ENCODE data around the gene MISFA. TPM values are rescaled to one million over a fixed set of nuclear protein-coding genes. Genes with fewer than 3 reads are reported as not detected.

The MISFA gene
- total RNA-seq (2014; rRNA removed; shearing (Covaris generic)) (1.7 TPM in 1 of 2 replicates, not detected in the other), polyA plus RNA-seq (2016; fragmentation: Nextera tagmentation; extraction: Ambion mirVana) (5.1 and 7.9 TPM in 2 replicates)
- long read RNA-seq, partial matches to known transcripts = 0 of 2 reads
- long read RNA-seq, other reads (novel, unspliced or antisense) = 2 of 2 reads

- Histone ChIP-seq H3K27ac (ENCODE audit: low read depth) (no peak within 1 kb of the TSS), H3F3A (replicated peaks; ENCODE audit: low read depth) (no peaks in the 10 kb centered on the region), H3K9me2 (ENCODE audit: insufficient read depth) (no peaks in the 10 kb centered on the region), H3K79me2 (replicated peaks; ENCODE audit: insufficient read depth) (no peaks in the 10 kb centered on the region), H3K36me3 (ENCODE audit: insufficient read depth) (no peaks in the 10 kb centered on the region), H3K4me1 (ENCODE audit: insufficient read depth) (no peaks in the 10 kb centered on the region), H3K4me3 (no peak within 1 kb of the TSS), H3K27me3 (ENCODE audit: insufficient read depth) (no peaks in the 10 kb centered on the region), H3K4me2 (no peak within 1 kb of the TSS), H4K20me1 (replicated peaks; ENCODE audit: insufficient read depth) (no peaks in the 10 kb centered on the region; the same call in 1 of the 2 replicates), H2AFZ (no peak within 1 kb of the TSS)
- Mint-ChIP-seq H3K4me3 (no peak within 1 kb of the TSS), H3K27ac (no peak within 1 kb of the TSS), H3K36me3 (ENCODE audit: low read depth) (peaks cover 24% of the 10 kb centered on the region), H3K27me3 (ENCODE audit: insufficient read depth, low read depth, poor library complexity) (no peaks in the 10 kb centered on the region), H3K4me1 (no peaks in the 10 kb centered on the region; the same call in 2 of the 3 replicates), H3K9me3 (no peaks in the 10 kb centered on the region)
- no peak for ATAC-seq
- no peak for DNase-seq (ENCODE audit: low spot score)
- TF ChIP-seq STAT1 (IDR thresholded peaks at IDR 0.05; ENCODE audit: unreplicated experiment) (no peak), ETS1 (IDR thresholded peaks at IDR 0.05) (no peak)
Measured at GRCh38 chr11:18599739-18600230, at the start of gene MISFA. MISFA (plus strand) TSS chr11:18599789; CDS start chr11:18599929, 140 bp downstream.

GRCh38 chr11:18563090-18563730 lies 36.4 kb upstream of the MISFA start:
- Histone ChIP-seq H2AFZ (no peak overlapping the region), H3K36me3 (ENCODE audit: insufficient read depth) (no peaks in the 10 kb centered on the region), H3K79me2 (replicated peaks; ENCODE audit: insufficient read depth) (no peaks in the 10 kb centered on the region), H3K4me3 (no peak overlapping the region), H3K27ac (ENCODE audit: low read depth) (no peak overlapping the region), H3K27me3 (ENCODE audit: insufficient read depth) (no peaks in the 10 kb centered on the region), H3K4me2 (no peak overlapping the region), H4K20me1 (replicated peaks; ENCODE audit: insufficient read depth) (no peaks in the 10 kb centered on the region; the same call in 1 of the 2 replicates), H3K9me2 (ENCODE audit: insufficient read depth) (no peaks in the 10 kb centered on the region), H3F3A (replicated peaks; ENCODE audit: low read depth) (no peaks in the 10 kb centered on the region), H3K4me1 (ENCODE audit: insufficient read depth) (peaks cover 9% of the 10 kb centered on the region)
- Mint-ChIP-seq H3K4me3 (no peak overlapping the region), H3K27ac (no peak overlapping the region), H3K27me3 (ENCODE audit: insufficient read depth, low read depth, poor library complexity) (peaks cover 5% of the 10 kb centered on the region), H3K9me3 (no peaks in the 10 kb centered on the region), H3K36me3 (ENCODE audit: low read depth) (no peaks in the 10 kb centered on the region; the same call in 2 of the 3 replicates), H3K4me1 (peaks cover 6% of the 10 kb centered on the region; the same call in 2 of the 3 replicates)
- DNase-seq (ENCODE audit: low spot score) (no peak), ATAC-seq (no peak)
- TF ChIP-seq EZH2phosphoT487 (IDR thresholded peaks at IDR 0.05; ENCODE audit: unreplicated experiment) (no peak), POLR2AphosphoS5 (IDR thresholded peaks at IDR 0.05; ENCODE audit: low read depth) (no peak), CTCF (conservative IDR thresholded peaks at IDR 0.05; ENCODE audit: low read depth in 2 of 2) (no peak), REST (IDR thresholded peaks at IDR 0.05; ENCODE audit: unreplicated experiment) (no peak), ZNF462 (CRISPR knock-in tag; IDR thresholded peaks at IDR 0.05) (no peak)
